Keratinocyte (primary cell): ENCODE measurements around the gene RNF41.

ENCODE experiments used
- EZH2 ChIP-seq: IDR thresholded peaks from one replicate; pipeline ENCODE4 v1.6.1; 2012; ENCODE audit warnings: inconsistent platforms, mild to moderate bottlenecking, low read length, moderate library complexity
- TF ChIP-seq, protein P1 (sequence below), 3 experiments: IDR thresholded peaks in 1 of 3; conservative IDR thresholded peaks in 1 of 3; optimal IDR thresholded peaks in 1 of 3; 2 replicates in 2 of 3; 3 replicates in 1 of 3; pipeline versions ENCODE3 to v1.5.1; 2011; ENCODE audit warnings: low read length in 3 of 3, mild to moderate bottlenecking in 3 of 3, moderate library complexity in 2 of 3, control low read depth in 1 of 3, inconsistent platforms in 1 of 3; ENCODE audit not compliant: insufficient read depth in 2 of 3; ENCODE audit errors: extremely low read depth in 1 of 3

DNA sequence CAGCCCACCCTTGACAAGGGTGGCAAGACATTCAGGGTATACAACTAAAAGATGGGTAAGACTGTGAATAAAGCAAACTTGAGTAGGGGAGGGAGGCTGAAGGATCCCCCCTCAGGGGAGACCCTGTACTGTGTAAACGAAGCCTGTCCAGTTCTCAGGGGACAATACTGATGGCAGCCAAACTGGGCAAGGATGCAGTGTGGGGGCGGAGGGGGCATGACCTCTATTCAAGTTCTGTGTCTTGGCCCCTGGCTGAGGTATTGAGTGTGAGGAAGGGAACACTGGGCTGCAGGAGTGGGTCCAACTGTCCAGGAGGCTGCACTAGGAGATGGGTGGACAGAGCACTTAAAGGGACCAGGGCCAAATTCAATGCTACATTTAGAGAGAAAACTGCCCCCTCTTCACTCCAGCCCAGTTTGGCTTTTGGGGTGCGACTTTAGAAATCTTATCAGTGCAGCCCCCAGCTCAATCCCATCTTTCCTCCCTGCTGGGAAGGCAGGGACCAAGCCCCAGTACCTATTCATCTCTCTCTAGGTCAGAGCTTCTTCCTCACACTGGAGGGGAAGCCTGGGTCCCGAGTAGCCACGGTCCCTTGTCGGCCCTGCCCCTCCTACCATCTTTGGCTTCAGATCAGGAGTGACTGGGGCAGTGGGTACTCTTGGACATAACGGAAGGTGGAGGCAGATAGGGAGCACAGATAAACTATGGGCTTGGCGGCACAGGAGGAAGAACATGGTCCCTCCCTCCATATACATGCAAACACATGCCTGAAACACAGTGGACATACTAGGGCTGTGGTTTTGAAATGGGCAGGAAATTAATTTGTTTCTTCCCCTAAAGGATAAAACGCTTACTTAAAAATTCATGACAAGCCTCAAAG, 19.9 kb upstream of the RNF41 start:
- no peak for TF ChIP-seq EZH2
- TF ChIP-seq, protein P1, sequence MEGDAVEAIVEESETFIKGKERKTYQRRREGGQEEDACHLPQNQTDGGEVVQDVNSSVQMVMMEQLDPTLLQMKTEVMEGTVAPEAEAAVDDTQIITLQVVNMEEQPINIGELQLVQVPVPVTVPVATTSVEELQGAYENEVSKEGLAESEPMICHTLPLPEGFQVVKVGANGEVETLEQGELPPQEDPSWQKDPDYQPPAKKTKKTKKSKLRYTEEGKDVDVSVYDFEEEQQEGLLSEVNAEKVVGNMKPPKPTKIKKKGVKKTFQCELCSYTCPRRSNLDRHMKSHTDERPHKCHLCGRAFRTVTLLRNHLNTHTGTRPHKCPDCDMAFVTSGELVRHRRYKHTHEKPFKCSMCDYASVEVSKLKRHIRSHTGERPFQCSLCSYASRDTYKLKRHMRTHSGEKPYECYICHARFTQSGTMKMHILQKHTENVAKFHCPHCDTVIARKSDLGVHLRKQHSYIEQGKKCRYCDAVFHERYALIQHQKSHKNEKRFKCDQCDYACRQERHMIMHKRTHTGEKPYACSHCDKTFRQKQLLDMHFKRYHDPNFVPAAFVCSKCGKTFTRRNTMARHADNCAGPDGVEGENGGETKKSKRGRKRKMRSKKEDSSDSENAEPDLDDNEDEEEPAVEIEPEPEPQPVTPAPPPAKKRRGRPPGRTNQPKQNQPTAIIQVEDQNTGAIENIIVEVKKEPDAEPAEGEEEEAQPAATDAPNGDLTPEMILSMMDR (optimal IDR thresholded peaks at IDR 0.05 in 1 of 3, IDR thresholded peaks at IDR 0.05 in 1 of 3, conservative IDR thresholded peaks at IDR 0.05 in 1 of 3; ENCODE audit: extremely low read depth in 1 of 3, insufficient read depth in 2 of 3, low read length in 3 of 3): no peak
